ENCODE results near the gene NR5A2. TPM values are rescaled to one million over a fixed set of nuclear protein-coding genes. Genes with fewer than 3 reads are reported as not detected.

Gene NR5A2
- total and polyA plus RNA-seq, 4 donors, result 2.0 to 10.3 (median 4.1) TPM; not detected in 1

DNA sequence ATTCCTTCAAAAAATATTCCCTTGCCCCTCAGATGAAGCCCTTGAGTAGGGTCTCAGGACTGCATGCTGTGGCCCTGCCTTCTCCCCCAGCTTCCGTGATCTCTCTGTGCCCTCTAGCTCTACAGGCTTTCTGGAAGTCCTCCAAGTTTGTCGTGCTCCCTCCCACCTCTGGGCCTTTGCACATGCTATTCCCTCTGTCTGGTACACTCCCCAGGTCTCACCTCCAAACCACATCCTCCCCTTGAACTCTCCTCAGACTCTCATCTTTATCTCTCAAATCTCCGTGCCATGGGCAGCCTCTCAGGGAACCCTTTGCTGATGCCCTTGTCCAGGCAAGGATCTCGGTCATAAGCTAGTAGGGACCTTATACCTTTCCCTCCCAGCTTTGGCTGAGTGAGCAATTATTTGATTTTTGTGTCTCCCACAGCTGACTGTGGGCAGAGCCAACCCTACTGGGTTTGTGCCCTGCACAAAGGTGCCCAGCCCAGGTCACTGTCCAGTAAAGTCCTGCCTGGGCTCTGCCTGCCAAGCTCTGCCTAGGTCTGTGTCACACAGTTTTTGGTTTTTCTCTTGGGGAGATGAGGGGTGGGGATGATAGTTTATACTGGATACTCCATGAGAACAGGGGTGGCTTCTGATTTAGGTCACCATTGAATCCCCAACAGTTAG, 194.2 kb downstream of the NR5A2 start:
- WGBS, 2 donors, result 81 to 86% methylated on average over 4 of the region's 4 CpGs
- DNase-seq (no peak), ATAC-seq (ENCODE audit: low FRiP score) (no peak)
- intact Hi-C loops (cut with DNase I), result no loop called here
- no peaks in the 10 kb centered on the region for H3K9me3 ChIP-seq (ENCODE audit: control insufficient read depth, low read length)
- H3K27ac ChIP-seq (ENCODE audit: low read depth in 1 of 2, low read length in 2 of 2), result no peak overlapping the region
- no peak overlapping the region for H3K4me3 ChIP-seq (ENCODE audit: low read length in 2 of 2)
- H3K4me1 ChIP-seq (ENCODE audit: control insufficient read depth in 1 of 2, insufficient read depth in 2 of 2, low read length in 2 of 2), result no peaks in the 10 kb centered on the region
- no peaks in the 10 kb centered on the region for H3K36me3 ChIP-seq (ENCODE audit: control insufficient read depth in 1 of 2, insufficient read depth in 2 of 2, low read length in 1 of 2)
- peaks cover 0 to 1% of the 10 kb centered on the region in 2 donors for H3K27me3 ChIP-seq (ENCODE audit: control insufficient read depth in 1 of 2, insufficient read depth in 2 of 2, low read length in 1 of 2)

DNA sequence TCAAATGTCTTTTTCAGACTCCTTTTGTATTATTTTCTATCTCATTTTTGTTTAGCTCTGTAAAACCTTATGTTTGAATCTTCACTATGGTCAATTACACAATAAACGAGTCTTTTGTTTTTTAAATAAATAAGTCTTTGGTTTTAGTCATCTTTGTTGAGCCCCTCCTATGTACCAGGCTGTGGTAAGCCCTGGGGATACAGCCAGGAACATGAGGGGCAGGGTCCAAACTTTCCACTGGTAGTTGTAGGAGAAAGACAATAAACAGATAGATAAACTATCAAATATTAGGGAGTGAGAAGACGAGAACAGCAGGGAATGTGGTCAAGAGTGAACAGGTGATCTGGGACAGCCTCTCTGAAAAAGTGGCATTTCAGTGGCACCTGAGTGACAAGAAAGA, 195.7 kb downstream of the NR5A2 start:
- Histone ChIP-seq H3K27me3 (ENCODE audit: control insufficient read depth in 1 of 2, insufficient read depth in 2 of 2, low read length in 1 of 2) (peaks cover 0 to 1% of the 10 kb centered on the region in 2 donors), H3K9me3 (ENCODE audit: control insufficient read depth, low read length) (no peaks in the 10 kb centered on the region), H3K4me1 (ENCODE audit: control insufficient read depth in 1 of 2, insufficient read depth in 2 of 2, low read length in 2 of 2) (no peaks in the 10 kb centered on the region), H3K4me3 (ENCODE audit: low read length in 2 of 2) (no peak overlapping the region), H3K27ac (ENCODE audit: low read depth in 1 of 2, low read length in 2 of 2) (no peak overlapping the region), H3K36me3 (ENCODE audit: control insufficient read depth in 1 of 2, insufficient read depth in 2 of 2, low read length in 1 of 2) (no peaks in the 10 kb centered on the region)
- intact Hi-C loops (cut with DNase I), result no loop called here
- DNase-seq, result no peak
- 63 to 68% methylated on average over 2 of the region's 2 CpGs for WGBS, 2 donors
- ATAC-seq (ENCODE audit: low FRiP score), result no peak

DNA sequence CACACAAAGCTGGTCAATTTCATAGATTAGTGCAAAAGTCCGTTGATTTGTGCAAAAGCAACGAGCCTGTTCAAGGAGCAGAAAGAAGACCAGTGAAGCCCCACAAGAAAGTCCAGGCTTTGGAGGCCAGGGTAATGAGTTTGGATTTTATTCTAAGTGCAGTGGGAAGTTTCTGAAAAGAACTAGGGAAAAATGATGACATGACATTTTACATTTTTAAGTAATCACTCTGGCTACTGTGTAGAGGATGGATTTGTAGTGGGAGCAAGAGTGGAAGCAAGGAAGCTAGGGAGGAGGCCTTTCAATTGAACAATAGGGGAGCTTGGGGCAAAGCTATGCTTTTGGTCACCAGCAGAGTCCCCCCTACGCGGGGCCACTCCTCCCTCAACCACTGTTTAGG, 196.1 kb downstream of the NR5A2 start:
- Histone ChIP-seq H3K4me3 (ENCODE audit: low read length in 2 of 2) (no peak overlapping the region), H3K4me1 (ENCODE audit: control insufficient read depth in 1 of 2, insufficient read depth in 2 of 2, low read length in 2 of 2) (no peaks in the 10 kb centered on the region), H3K27me3 (ENCODE audit: control insufficient read depth in 1 of 2, insufficient read depth in 2 of 2, low read length in 1 of 2) (peaks cover 0 to 1% of the 10 kb centered on the region in 2 donors), H3K36me3 (ENCODE audit: control insufficient read depth in 1 of 2, insufficient read depth in 2 of 2, low read length in 1 of 2) (no peaks in the 10 kb centered on the region), H3K9me3 (ENCODE audit: control insufficient read depth, low read length) (no peaks in the 10 kb centered on the region), H3K27ac (ENCODE audit: low read depth in 1 of 2, low read length in 2 of 2) (no peak overlapping the region)
- intact Hi-C loops (cut with DNase I), result no loop called here
- WGBS, 2 donors, result 80 to 85% methylated on average over 4 of the region's 4 CpGs
- ATAC-seq (ENCODE audit: low FRiP score), result no peak
- no peak for DNase-seq

DNA sequence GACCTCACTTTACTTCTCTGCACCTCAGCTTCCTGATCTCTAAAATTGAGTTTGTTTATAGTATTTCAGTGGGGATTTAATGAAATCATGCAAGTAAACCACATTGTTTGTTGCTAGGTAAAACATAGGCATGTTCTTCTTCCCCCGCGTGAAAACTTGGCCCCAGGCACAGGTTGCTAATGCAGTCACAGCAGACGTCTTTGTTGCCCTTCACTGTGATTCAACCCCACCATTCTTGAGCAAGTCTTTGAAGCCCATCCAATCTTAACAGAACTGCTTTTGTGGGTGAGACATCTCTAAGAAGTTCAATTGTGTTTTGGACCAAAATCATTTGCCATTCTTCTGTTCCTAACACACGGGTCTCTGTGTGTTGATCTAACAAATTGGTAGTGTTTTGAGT, 196.8 kb downstream of the NR5A2 start:
- ATAC-seq (ENCODE audit: low FRiP score), result no peak

DNA sequence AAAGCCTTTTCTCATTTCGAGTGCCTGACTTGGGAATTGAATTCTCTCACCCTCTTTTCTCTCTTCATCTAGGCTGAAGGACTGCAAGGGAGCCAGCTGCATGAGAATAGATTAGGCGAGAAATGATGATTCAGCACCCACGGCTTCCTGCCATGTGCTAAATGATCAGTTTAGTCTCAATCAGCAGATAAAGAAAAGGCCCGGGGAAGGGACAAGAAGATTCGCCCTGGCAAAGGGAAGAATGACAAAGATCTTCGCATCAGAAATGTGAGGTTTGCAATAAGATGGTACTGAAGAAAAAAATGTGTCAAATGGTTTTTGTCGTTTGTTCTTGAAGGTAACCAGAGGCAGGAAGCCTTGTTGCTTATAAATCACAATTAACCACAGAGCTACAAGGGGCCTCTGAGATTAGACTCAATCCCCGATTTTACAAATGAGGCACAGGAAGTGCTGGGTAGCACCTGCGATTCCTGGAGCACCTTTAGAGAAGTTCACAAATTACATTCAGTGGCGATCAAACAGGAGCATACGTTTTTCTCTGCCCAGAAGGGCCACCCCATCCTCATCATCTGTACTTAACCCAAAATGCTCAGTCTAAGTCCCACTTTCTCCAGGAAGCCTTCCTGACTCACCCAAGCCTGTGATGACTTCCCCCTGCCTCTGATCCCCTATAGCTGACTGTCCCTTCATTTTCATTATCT, 198.9 kb downstream of the NR5A2 start:
- no peaks in the 10 kb centered on the region for H3K9me3 ChIP-seq (ENCODE audit: control insufficient read depth, low read length)
- H3K27ac ChIP-seq (ENCODE audit: low read depth in 1 of 2, low read length in 2 of 2), result no peak overlapping the region
- DNase-seq (no peak), ATAC-seq (ENCODE audit: low FRiP score) (no peak)
- no peaks in the 10 kb centered on the region for H3K4me1 ChIP-seq (ENCODE audit: control insufficient read depth in 1 of 2, insufficient read depth in 2 of 2, low read length in 2 of 2)
- H3K36me3 ChIP-seq (ENCODE audit: control insufficient read depth in 1 of 2, insufficient read depth in 2 of 2, low read length in 1 of 2), result no peaks in the 10 kb centered on the region
- WGBS, 2 donors, result 33 to 35% methylated on average over 11 of the region's 11 CpGs
- H3K27me3 ChIP-seq (ENCODE audit: control insufficient read depth in 1 of 2, insufficient read depth in 2 of 2, low read length in 1 of 2), result peaks cover 0 to 1% of the 10 kb centered on the region in 2 donors
- intact Hi-C loops (cut with DNase I), result no loop called here
- H3K4me3 ChIP-seq (ENCODE audit: low read length in 2 of 2), result no peak overlapping the region

More for the DNA sequence above, 196.8 kb downstream of the NR5A2 start:
- H3K4me1 ChIP-seq (ENCODE audit: control insufficient read depth in 1 of 2, insufficient read depth in 2 of 2, low read length in 2 of 2), result no peaks in the 10 kb centered on the region
- no peak for DNase-seq
- no peak overlapping the region for H3K4me3 ChIP-seq (ENCODE audit: low read length in 2 of 2)
- H3K9me3 ChIP-seq (ENCODE audit: control insufficient read depth, low read length), result no peaks in the 10 kb centered on the region
- H3K27me3 ChIP-seq (ENCODE audit: control insufficient read depth in 1 of 2, insufficient read depth in 2 of 2, low read length in 1 of 2), result peaks cover 0 to 1% of the 10 kb centered on the region in 2 donors
- H3K27ac ChIP-seq (ENCODE audit: low read depth in 1 of 2, low read length in 2 of 2), result no peak overlapping the region
- no peaks in the 10 kb centered on the region for H3K36me3 ChIP-seq (ENCODE audit: control insufficient read depth in 1 of 2, insufficient read depth in 2 of 2, low read length in 1 of 2)
- WGBS, 2 donors, result 16 to 25% methylated on average over 4 of the region's 4 CpGs
- intact Hi-C loops (cut with DNase I), result no loop called here

DNA sequence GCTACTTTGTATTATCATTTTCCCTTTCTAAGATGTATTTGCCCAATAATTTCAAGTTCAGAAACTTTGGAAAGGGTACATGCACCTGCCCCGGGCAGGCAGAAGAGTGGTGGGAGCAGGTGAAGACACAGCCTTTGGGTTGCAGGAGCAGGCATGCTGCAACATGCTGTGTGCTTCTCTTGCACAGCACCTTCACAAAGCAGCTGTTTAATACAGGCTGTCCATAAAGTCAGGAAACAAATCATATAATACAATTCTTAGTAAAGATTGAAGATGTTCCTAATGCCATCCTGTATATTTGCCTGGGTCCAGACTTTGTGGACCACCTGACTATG, 199.4 kb downstream of the NR5A2 start:
- Histone ChIP-seq H3K9me3 (ENCODE audit: control insufficient read depth, low read length) (no peaks in the 10 kb centered on the region), H3K4me3 (ENCODE audit: low read length in 2 of 2) (no peak overlapping the region), H3K4me1 (ENCODE audit: control insufficient read depth in 1 of 2, insufficient read depth in 2 of 2, low read length in 2 of 2) (no peaks in the 10 kb centered on the region), H3K36me3 (ENCODE audit: control insufficient read depth in 1 of 2, insufficient read depth in 2 of 2, low read length in 1 of 2) (no peaks in the 10 kb centered on the region), H3K27me3 (ENCODE audit: control insufficient read depth in 1 of 2, insufficient read depth in 2 of 2, low read length in 1 of 2) (peaks cover 0 to 1% of the 10 kb centered on the region in 2 donors), H3K27ac (ENCODE audit: low read depth in 1 of 2, low read length in 2 of 2) (no peak overlapping the region)
- intact Hi-C loops (cut with DNase I), result no loop called here
- no peak for ATAC-seq (ENCODE audit: low FRiP score)
- no peak for DNase-seq
- WGBS, 2 donors, result 76 to 78% methylated on average over 1 of the region's 1 CpG

All from aorta (tissue), 5 donors.